ENCODE results near the gene MYO1H.

MYO1H gene

GRCh38 chr12:109464642-109465351, 117.1 kb downstream of the MYO1H start:
- Histone ChIP-seq H3K9me3 (ENCODE audit: insufficient read depth, low read length) (no peaks in the 10 kb centered on the region), H4K20me1 (ENCODE audit: insufficient read depth, low read length) (peaks cover 24% of the 10 kb centered on the region), H3K79me2 (ENCODE audit: low read length) (peaks cover 52% of the 10 kb centered on the region), H3K36me3 (replicated peaks; ENCODE audit: low read depth, low read length) (peaks cover 17% of the 10 kb centered on the region), H3K9ac (ENCODE audit: low read length) (no peak overlapping the region), H3K27me3 (ENCODE audit: low read depth, low read length) (no peaks in the 10 kb centered on the region), H3K4me2 (ENCODE audit: low read length) (no peak overlapping the region), H3K4me1 (ENCODE audit: low read length) (peaks cover 9% of the 10 kb centered on the region), H3K27ac (ENCODE audit: low read length) (no peak overlapping the region), H2AFZ (ENCODE audit: low read depth, low read length) (no peak overlapping the region), H3K4me3 (ENCODE audit: low read length) (no peak overlapping the region)
- TF ChIP-seq EZH2phosphoT487 (IDR thresholded peaks at IDR 0.05; ENCODE audit: low read depth) (no peak), CTCF (IDR thresholded peaks at IDR 0.05; ENCODE audit: low read depth, low read length) (no peak)

- H2AFZ ChIP-seq (ENCODE audit: low read depth, low read length) = no peak overlapping the region
- H3K9me3 ChIP-seq (ENCODE audit: insufficient read depth, low read length) = no peaks in the 10 kb centered on the region
- H3K27me3 ChIP-seq (ENCODE audit: low read depth, low read length) = no peaks in the 10 kb centered on the region
- no peak overlapping the region for H3K9ac ChIP-seq (ENCODE audit: low read length)
- H3K79me2 ChIP-seq (ENCODE audit: low read length) = peaks cover 60% of the 10 kb centered on the region
- no peak overlapping the region for H3K27ac ChIP-seq (ENCODE audit: low read length)
- peaks cover 24% of the 10 kb centered on the region for H4K20me1 ChIP-seq (ENCODE audit: insufficient read depth, low read length)
- TF ChIP-seq CTCF (IDR thresholded peaks at IDR 0.05; ENCODE audit: low read depth, low read length) = no peak
- no peak for TF ChIP-seq EZH2phosphoT487 (IDR thresholded peaks at IDR 0.05; ENCODE audit: low read depth)
- H3K4me1 ChIP-seq (ENCODE audit: low read length) = peaks cover 9% of the 10 kb centered on the region
- no peak overlapping the region for H3K4me3 ChIP-seq (ENCODE audit: low read length)
- peaks cover 11% of the 10 kb centered on the region for H3K36me3 ChIP-seq (replicated peaks; ENCODE audit: low read depth, low read length)
- H3K4me2 ChIP-seq (ENCODE audit: low read length) = no peak overlapping the region
These were observed 118.6 kb downstream of the MYO1H start for GRCh38 chr12:109466305-109466704.

GRCh38 chr12:109466821-109467220, 119.1 kb downstream of the MYO1H start:
- Histone ChIP-seq H3K9ac (ENCODE audit: low read length) (no peak overlapping the region), H3K4me2 (ENCODE audit: low read length) (no peak overlapping the region), H3K4me1 (ENCODE audit: low read length) (peaks cover 9% of the 10 kb centered on the region), H3K36me3 (replicated peaks; ENCODE audit: low read depth, low read length) (peaks cover 11% of the 10 kb centered on the region), H3K9me3 (ENCODE audit: insufficient read depth, low read length) (no peaks in the 10 kb centered on the region), H4K20me1 (ENCODE audit: insufficient read depth, low read length) (peaks cover 23% of the 10 kb centered on the region), H3K27me3 (ENCODE audit: low read depth, low read length) (no peaks in the 10 kb centered on the region), H2AFZ (ENCODE audit: low read depth, low read length) (no peak overlapping the region), H3K79me2 (ENCODE audit: low read length) (peaks cover 60% of the 10 kb centered on the region), H3K4me3 (ENCODE audit: low read length) (no peak overlapping the region), H3K27ac (ENCODE audit: low read length) (no peak overlapping the region)
- TF ChIP-seq EZH2phosphoT487 (IDR thresholded peaks at IDR 0.05; ENCODE audit: low read depth) = no peak
- TF ChIP-seq CTCF (IDR thresholded peaks at IDR 0.05; ENCODE audit: low read depth, low read length) = no peak

GRCh38 chr12:109467978-109468676, 120.4 kb downstream of the MYO1H start:
- Histone ChIP-seq H3K9me3 (ENCODE audit: insufficient read depth, low read length) (no peaks in the 10 kb centered on the region), H2AFZ (ENCODE audit: low read depth, low read length) (no peak overlapping the region), H3K4me3 (ENCODE audit: low read length) (no peak overlapping the region), H3K36me3 (replicated peaks; ENCODE audit: low read depth, low read length) (peaks cover 11% of the 10 kb centered on the region), H3K79me2 (ENCODE audit: low read length) (peaks cover 56% of the 10 kb centered on the region), H4K20me1 (ENCODE audit: insufficient read depth, low read length) (peaks cover 17% of the 10 kb centered on the region), H3K9ac (ENCODE audit: low read length) (no peak overlapping the region), H3K27me3 (ENCODE audit: low read depth, low read length) (no peaks in the 10 kb centered on the region), H3K4me1 (ENCODE audit: low read length) (peaks cover 6% of the 10 kb centered on the region), H3K27ac (ENCODE audit: low read length) (no peak overlapping the region), H3K4me2 (ENCODE audit: low read length) (no peak overlapping the region)
- TF ChIP-seq EZH2phosphoT487 (IDR thresholded peaks at IDR 0.05; ENCODE audit: low read depth) = no peak
- no peak for TF ChIP-seq CTCF (IDR thresholded peaks at IDR 0.05; ENCODE audit: low read depth, low read length)

Measured in OCI-LY3 (cell line).